Stimulated activated CD4-positive, alpha-beta T cell treated with anti-CD3 and anti-CD28 coated beads, Interleukin-1b, Interleukin-23, amount 100 ng/mL, for 4 hours (primary cell): ENCODE results near the gene KCNAB1.
"Not testable (repeated sequence)": the region's sequence is repeated elsewhere in the genome, so short reads cannot be mapped to it uniquely, and the experiment has no call there.

Source experiments
- DNase-seq, 2 donors: peaks; one replicate each; pipeline ENCODE4 v3.0.0-alpha.2; 2020; ENCODE audit warnings: low read depth in 2 of 2

The KCNAB1 gene

DNA sequence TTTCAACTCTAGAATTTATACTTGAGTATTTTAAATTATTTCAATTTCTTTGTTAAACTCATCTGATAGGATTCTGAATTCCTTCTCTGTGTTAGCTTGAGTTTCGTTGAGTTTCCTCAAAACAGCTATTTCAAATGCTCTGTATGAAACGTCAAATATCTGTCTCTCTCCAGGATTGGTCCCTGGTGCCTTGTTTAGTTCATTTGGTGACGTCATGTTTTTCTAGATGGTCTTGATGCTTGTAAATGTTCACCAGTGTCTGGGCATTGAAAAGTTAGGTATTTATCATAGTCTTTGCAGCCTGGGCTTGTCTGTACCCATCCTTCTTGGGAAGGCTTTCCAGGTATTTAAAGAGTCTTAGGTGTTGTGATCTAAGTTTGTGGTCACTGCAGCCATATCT, 151.1 kb downstream of the KCNAB1 start:
- no peak for DNase-seq

- no peak for DNase-seq
These were observed 151.8 kb downstream of the KCNAB1 start for GRCh38 chr3:156271995-156272719.

- no peak for DNase-seq
These were observed 152.8 kb downstream of the KCNAB1 start for GRCh38 chr3:156273111-156273694.

DNA sequence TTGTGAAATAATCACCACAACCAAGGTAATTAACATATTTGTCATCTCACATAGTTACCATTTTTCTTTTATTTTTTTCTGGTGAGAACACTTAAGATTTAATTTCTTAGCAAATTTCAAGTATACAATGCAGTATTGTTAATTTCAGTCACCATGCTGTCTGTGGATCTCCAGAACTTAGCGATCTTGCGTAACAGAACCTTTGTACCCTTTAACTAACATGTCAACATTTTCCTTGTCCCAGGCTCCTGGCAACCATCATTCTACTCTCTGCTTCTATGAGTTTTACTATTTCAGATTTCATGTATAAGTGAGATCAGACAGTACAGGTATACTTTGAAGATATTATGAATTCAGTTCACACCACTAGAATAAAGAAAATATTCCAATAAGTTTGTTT, 154.4 kb downstream of the KCNAB1 start:
- no peak for DNase-seq

DNA sequence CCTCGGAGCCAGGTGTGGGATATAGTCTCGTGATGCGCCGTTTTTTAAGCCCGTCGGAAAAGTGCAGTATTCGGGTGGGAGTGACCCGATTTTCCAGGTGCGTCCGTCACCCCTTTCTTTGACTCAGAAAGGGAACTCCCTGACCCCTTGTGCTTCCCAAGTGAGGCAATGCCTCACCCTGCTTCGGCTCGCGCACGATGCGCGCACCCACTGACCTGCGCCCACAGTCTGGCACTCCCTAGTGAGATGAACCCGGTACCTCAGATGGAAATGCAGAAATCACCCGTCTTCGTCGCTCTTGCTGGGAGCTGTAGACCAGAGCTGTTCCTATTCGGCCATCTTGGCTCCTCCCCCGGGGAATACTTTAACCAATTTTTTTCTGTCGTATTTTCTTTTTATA, 164.3 kb downstream of the KCNAB1 start:
- not testable (repeated sequence) for DNase-seq

GRCh38 chr3:156285626-156286025, 165.2 kb downstream of the KCNAB1 start:
- no peak for DNase-seq

DNA sequence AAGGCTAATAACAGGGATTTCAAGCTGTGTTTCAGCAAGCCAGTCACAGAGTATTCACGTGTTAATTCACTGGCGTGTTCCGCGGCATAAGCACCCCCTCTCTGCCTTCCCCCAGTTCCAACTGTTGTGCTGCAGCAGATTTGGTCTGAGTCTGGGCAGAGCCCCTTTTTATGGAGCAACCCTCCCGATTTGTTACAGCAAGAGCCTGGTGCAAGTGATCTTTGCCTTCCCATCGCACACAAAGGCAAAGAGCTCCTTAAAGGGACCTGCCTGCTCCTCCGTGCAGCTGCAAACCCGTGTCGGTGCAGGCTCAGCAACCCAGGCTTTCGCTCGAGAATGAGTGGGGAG, 170.5 kb downstream of the KCNAB1 start:
- no peak for DNase-seq

GRCh38 chr3:156291272-156292123, 171.1 kb downstream of the KCNAB1 start:
- DNase-seq = no peak

DNA sequence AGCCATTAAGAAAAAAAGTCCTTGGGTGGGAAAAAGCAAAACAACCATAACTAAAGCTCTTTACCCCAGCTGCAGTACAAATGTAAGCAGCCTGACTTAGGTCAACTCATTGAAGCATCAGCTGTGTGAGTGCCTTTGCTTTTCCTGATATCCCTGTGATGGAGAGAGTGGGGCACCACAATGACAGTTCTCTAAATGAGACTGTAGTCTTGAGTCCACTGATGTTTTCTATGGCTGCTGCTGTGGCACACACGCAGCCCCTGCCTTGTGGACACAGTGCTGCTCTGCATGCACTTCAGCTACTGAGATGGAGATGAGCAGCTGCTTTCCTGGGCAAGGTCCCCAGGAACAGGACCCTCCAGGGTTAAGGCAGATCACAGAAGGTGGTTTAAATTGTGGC, 173.2 kb downstream of the KCNAB1 start:
- no peak for DNase-seq

GRCh38 chr3:156297582-156297981, 177.2 kb downstream of the KCNAB1 start:
- DNase-seq = no peak

DNA sequence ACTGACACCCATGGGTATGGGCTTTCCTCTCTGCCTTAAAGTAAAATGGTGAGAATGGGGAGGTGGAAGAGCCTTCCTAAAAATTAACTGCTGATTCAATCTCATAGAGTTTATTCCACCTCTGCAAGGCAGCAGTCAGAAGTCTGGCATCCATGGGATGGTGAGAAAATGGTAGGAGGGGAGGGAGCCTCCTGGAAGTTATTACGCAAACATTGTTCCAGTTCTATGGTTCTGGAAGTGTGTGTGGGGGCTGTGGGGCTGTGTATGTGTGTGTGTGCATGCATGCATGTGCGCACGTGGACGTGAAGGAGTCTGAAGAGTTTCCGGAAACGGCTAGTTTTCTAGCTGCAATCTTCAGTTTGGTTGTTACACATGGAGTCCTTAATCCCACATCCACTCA, 177.6 kb downstream of the KCNAB1 start:
- DNase-seq = no peak

DNA sequence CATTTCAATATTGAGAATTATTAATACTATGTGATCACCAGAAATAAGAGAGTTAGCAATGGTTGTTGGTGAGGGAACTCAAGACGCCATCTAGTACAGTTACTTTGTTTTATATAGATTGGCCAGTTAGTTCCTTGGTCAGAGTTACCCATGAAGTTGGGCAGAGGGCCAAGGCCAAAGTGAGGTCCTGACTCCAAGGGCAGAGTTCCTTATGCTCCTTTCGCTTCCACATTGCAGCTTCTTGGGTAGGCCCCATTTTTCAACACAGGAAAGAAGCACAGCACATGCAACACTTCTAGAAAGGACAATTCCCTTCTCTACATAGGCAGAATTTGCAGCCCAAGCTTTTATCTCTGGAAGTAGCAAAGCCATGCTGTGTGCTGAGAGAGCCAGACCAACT, 178.6 kb downstream of the KCNAB1 start:
- DNase-seq = no peak

GRCh38 chr3:156299569-156299968, 179.2 kb downstream of the KCNAB1 start:
- DNase-seq = no peak

DNA sequence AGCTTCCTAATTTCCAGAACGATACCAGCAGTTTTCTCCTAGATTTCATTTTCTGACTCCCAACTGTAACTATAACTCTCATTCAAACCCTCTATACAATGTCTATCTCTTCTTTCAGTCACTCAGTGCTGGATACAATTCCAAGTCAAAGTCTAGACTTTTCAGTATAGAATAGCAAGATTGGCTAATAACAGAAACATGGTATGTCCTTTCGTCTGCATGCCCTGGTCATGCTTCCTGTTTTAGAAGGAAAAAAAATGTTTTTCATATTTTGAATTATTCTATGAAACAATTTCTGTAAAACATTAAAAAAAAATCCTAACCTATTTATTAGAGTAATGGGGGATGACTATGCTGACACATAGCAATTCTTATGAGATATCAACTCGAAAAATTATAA, 180.0 kb downstream of the KCNAB1 start:
- no peak for DNase-seq

DNA sequence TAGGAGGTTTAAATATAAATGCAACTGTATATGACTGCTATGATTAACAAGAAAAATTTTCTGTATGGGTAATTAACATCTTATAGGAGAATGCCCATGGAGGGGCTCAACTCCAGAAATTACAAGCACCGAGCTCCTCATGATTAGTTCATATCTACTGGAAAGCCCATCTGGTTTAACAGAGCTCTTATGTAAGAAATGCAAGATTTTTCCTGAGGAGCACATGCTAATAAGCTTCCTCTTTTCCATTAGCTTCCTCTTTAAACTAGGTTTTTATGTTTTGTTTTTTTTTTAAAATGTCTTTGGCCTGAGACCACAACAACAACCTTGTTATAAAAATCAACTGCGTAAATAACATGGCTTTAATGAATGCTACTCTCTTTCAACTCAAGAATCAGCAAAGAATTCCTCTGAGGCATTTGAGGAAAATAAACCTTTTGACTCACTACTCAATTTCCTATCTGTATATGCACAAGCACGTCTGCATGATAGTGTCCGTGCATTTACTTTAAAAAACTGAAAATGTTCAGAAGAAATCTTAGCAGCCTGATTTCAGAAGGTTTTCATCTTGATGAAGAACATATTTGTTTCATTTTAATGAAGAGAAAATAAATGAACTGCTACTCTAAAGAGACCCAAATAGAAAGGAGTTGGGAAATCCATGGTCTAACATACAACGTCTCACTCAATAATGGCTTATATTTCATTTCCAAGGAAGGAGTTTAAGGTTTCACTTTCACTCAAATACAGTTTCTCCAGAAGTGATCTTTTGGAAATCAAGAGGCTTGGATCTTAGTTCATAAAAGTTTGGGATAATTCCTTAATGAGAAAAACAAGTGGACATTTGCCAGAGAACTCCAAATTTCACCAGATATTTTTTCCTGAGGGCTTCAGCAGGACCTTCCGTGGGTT, 180.8 kb downstream of the KCNAB1 start:
- no peak for DNase-seq

DNA sequence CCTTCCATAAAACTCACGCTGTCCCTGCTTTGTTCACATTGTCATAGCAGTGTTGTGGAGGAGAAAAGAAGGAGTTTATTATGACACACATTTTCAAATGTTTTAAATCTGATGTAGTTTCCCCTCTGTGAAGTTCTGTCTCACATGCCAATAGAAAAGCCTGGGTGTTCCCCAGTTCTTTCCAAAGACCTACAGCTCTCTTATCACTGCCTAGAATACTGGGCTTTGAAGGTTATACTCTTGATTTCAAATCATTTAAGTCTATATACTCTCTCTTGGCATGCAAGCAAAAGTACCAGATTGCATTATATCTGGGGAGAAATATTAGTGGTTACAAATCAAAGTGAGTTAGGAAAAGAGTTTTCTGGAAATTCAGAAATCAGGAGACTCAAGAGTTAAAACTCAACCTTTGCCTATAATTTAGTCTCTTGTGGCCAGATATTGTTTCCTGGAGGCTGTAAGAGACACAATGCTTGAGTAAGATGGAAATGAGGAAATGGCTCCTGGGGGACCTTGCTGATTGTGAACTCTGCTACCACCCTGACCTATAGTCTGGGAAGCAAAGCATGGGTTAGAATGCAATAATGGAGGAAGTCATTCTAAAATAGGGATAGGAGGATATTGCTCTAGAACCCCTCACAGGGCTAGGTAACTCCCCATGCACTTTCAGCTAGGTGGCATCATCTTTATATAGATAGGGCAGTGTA, 182.8 kb downstream of the KCNAB1 start:
- no peak for DNase-seq

- no peak for DNase-seq
These were observed 184.0 kb downstream of the KCNAB1 start for GRCh38 chr3:156304406-156304805.

GRCh38 chr3:156305672-156306071, 185.3 kb downstream of the KCNAB1 start:
- no peak for DNase-seq

GRCh38 chr3:156307704-156308103, 187.3 kb downstream of the KCNAB1 start:
- no peak for DNase-seq

GRCh38 chr3:156311431-156311830, 191.1 kb downstream of the KCNAB1 start:
- no peak for DNase-seq

- no peak for DNase-seq
These were observed 191.6 kb downstream of the KCNAB1 start for GRCh38 chr3:156311930-156312329.
